LoVo (cell line): ENCODE data around the gene CTPS2.

Experiments used
- DNase-seq: peaks from one replicate; pipeline ENCODE4 v3.0.0-alpha.2; 2016; ENCODE audit warnings: low spot score

CTPS2 gene

GRCh38 chrX:16552546-16552945, 159.9 kb downstream of the CTPS2 start:
- DNase-seq = no peak

DNA sequence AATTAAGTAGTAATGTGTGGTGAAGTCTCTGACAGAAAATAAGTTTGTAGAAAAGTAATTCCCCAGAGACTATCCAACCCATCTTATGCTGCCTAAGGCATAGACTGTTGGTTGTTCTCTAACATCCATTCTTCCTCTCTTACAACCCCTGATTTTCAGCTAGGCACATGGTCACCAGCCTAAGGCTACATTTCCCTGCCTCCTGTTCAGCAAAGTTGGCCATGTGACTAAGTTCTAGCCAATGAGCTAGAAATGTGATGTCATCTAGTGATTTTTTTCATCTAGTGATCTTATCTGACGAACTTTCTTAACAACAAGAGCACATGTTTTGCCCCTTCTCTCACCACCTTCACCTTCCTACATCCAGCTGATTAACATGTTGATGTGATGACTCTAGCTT, 164.8 kb downstream of the CTPS2 start:
- DNase-seq = no peak

GRCh38 chrX:16544969-16545368, 167.5 kb downstream of the CTPS2 start:
- DNase-seq = no peak
